WI38 (cell line): ENCODE measurements around the gene CYP26B1.
A peak's percentile ranks its signal among the peaks of the same experiment; 100 is the strongest.

ENCODE experiments used
- H3K4me3 ChIP-seq: 2 replicates; pipeline ENCODE4 v1.5.1; 2011; ENCODE audit warnings: low read depth, mild to moderate bottlenecking, control low read depth, low read length
- TF ChIP-seq, protein P1 (sequence below): IDR thresholded peaks from 2 replicates; pipeline ENCODE4 v1.5.1; 2012; ENCODE audit warnings: low read depth, mild to moderate bottlenecking, control low read depth, low read length

CYP26B1 gene, protein sequence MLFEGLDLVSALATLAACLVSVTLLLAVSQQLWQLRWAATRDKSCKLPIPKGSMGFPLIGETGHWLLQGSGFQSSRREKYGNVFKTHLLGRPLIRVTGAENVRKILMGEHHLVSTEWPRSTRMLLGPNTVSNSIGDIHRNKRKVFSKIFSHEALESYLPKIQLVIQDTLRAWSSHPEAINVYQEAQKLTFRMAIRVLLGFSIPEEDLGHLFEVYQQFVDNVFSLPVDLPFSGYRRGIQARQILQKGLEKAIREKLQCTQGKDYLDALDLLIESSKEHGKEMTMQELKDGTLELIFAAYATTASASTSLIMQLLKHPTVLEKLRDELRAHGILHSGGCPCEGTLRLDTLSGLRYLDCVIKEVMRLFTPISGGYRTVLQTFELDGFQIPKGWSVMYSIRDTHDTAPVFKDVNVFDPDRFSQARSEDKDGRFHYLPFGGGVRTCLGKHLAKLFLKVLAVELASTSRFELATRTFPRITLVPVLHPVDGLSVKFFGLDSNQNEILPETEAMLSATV

DNA sequence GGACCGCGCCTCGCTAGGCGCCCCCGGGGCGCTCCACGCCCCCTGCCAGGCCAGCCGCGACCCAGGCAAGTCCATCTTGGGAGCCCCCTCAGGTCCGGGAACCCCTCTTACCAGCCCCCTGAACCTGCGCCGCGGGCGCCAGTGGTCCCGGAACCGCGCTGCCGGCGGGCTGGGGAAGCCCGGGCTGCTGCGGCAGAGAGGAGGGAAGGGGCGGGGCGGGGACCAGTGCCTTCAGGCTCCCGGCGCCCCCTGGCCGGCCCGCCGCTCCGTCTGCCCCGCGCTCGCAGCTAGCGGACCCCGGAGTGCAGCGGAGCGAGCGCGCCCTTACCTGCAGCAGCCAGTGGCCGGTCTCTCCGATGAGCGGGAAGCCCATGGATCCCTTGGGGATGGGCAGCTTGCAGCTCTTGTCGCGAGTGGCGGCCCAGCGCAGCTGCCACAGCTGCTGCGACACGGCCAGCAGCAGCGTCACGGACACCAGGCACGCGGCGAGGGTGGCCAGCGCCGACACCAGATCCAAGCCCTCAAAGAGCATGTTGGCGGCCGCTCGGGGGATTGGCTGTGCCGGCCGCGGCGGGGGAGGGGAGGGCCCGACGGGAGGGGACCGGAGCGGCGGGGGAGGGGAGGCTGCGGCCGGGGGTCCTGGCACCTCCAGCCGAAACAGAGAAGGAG lies at the start of gene CYP26B1:
CYP26B1 (minus strand) TSS at position 560 of the 669 bp plus-strand sequence; CDS start at position 532, 28 bp downstream.
- H3K4me3 ChIP-seq, result peak within 1 kb of the TSS; percentile 58
- TF ChIP-seq, protein P1, sequence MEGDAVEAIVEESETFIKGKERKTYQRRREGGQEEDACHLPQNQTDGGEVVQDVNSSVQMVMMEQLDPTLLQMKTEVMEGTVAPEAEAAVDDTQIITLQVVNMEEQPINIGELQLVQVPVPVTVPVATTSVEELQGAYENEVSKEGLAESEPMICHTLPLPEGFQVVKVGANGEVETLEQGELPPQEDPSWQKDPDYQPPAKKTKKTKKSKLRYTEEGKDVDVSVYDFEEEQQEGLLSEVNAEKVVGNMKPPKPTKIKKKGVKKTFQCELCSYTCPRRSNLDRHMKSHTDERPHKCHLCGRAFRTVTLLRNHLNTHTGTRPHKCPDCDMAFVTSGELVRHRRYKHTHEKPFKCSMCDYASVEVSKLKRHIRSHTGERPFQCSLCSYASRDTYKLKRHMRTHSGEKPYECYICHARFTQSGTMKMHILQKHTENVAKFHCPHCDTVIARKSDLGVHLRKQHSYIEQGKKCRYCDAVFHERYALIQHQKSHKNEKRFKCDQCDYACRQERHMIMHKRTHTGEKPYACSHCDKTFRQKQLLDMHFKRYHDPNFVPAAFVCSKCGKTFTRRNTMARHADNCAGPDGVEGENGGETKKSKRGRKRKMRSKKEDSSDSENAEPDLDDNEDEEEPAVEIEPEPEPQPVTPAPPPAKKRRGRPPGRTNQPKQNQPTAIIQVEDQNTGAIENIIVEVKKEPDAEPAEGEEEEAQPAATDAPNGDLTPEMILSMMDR, result no peak

DNA sequence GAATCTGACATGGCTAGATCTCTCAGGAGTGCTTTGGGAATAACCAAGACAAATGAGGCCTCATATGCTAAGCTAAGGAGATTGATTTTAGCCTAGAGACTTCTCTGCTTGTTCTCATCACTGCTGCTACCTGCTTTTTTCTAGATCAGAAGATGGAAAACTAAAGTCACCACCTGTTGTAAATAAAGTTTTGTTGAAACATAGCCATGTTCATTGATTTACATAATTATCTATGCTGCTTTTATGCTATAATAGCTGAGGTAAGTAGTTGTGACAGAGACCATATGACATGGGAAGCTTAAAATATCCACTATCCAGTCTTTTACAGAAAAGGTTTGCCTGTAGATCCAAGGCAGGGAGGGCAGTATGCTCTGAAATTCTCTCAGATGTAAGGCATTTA lies 46.1 kb upstream of the CYP26B1 start:
- TF ChIP-seq, protein P1, result no peak

DNA sequence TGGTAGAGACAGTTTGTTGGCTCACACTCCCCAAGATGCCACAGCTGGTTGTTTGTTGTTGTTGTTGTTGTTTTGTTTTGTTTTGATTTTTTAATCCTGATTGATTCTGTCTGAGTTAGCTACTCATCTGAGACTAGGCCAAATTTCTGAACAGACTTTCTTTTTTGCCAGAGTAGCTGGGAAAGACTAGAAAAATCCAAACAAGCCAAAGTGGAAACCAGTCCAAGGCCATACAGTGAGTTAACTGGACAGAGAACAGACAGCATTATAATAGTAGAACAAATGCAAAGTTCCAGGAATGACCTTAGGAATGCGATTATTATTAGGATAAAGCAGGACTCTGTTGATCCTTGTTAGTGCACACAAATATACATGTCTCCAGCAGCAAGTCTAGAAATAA lies 43.8 kb upstream of the CYP26B1 start:
- H3K4me3 ChIP-seq, result no peak overlapping the region
- TF ChIP-seq, protein P1, result no peak

More for the DNA sequence above, 46.1 kb upstream of the CYP26B1 start:
- no peak overlapping the region for H3K4me3 ChIP-seq

DNA sequence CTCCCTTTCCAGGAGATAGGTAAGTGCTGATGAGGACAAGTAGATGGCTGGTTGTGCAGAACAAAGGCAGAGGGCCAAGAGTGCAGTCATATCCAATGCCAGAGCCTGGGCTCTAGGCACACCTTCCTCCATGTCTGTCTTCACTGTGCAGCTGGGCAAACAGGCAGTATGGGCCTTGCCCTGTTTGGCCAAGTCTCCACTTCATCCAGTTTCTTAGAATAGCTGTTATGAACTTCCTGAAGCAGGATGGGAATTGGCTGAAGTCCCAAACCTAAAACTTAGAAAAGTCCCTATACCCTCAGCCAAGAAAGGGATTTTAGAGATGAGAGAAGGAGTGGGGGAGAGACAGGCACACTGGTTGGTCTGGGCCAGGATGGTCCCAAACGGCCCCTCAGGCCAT lies 37.5 kb upstream of the CYP26B1 start:
- TF ChIP-seq, protein P1, result no peak

DNA sequence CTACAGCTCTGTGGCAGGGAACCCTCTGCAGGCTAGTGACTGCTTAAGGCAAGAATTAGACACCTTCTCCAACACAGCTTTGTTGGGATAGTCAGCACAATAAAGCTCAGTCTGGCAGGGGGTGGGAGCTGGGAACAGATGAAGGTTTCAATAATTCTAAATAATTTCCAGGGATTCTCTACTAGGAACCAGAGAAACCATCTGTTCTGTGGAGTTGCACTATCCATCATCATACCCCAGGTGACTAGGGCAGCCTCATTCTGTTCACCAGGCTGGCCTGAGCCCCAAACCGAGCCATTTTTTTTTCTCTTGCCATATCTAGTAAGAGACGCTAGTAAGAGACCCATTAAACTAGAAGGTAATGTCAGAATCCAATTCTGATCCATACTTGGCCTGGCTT lies 35.8 kb upstream of the CYP26B1 start:
- TF ChIP-seq, protein P1, result no peak
- H3K4me3 ChIP-seq, result no peak overlapping the region

More for the DNA sequence above, 37.5 kb upstream of the CYP26B1 start:
- H3K4me3 ChIP-seq, result no peak overlapping the region

DNA sequence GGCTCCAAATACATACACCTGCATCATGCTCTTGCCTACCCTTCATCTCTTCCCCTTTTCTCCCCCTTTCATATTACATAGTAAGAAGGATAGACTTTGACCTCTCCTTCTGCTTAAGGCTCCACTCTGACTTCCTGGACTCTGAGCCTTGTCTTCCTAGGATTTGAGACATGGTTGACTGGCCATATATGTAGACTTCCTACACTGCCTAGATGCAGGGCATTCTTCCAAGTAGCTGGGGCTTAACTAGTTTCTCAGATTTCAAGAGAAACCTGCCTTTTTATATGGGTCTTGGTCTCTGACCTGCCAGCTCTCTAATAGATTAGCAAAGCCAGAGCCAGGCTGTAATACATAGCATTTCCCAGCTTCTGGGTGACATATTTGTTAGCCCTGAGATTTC lies 35.4 kb upstream of the CYP26B1 start:
- TF ChIP-seq, protein P1, result no peak

DNA sequence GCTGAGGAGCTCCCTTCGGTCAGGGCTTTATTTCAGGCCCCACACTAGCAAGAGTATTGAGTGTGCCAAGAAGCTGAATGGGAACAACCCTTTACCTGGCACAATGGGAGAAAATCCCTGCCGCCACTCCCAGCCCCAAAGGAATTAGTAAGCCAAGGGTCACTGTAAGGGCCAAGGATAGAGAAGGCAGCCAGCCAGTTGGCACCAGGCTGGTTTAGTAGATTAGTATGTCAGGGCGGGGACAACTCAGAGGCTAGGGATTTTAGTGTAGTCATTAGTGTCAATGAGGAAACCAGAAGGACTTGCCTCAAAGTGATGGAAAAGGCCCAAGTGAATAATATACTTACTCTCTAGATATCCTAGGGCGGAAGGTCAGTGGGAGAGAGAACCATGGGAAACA lies 34.9 kb upstream of the CYP26B1 start:
- no peak overlapping the region for H3K4me3 ChIP-seq
- TF ChIP-seq, protein P1, result no peak

More for the DNA sequence above, 35.4 kb upstream of the CYP26B1 start:
- H3K4me3 ChIP-seq, result no peak overlapping the region
